Left lung (tissue), 10 donors: ENCODE measurements around the gene SLC44A5. TPM values are rescaled to one million over a fixed set of nuclear protein-coding genes. Genes with fewer than 3 reads are reported as not detected.
A peak's percentile ranks its signal among the peaks of the same experiment; 100 is the strongest.
"Not testable (repeated sequence)": the region's sequence is repeated elsewhere in the genome, so short reads cannot be mapped to it uniquely, and the experiment has no call there.

Source experiments
- ATAC-seq: fragments of 200-7000 bp; cut with Tn5 transposase; one replicate; pipeline ENCODE4 v1.9.1; 2020; ENCODE audit warnings: moderate library complexity
- DNase-seq, 4 donors: peaks; one replicate each; pipeline ENCODE4 v3.0.0-alpha.2; 2013 to 2020
- H3K27ac ChIP-seq, 2 donors: fragments of 200-600 bp; sonication (generic) in 1 of 2; one replicate each; pipeline versions ENCODE4 v1.5.0 to v1.8.0; 2020 to 2021
- H3K27me3 ChIP-seq, 2 donors: fragments of 200-600 bp; sonication (generic) in 1 of 2; one replicate each; pipeline versions ENCODE4 v1.5.0 to v1.8.0; 2020 to 2021
- H3K36me3 ChIP-seq, 2 donors: fragments of 200-600 bp; sonication (generic) in 1 of 2; one replicate each; pipeline versions ENCODE4 v1.5.0 to v1.8.0; 2020 to 2021
- H3K4me1 ChIP-seq, 2 donors: fragments of 200-600 bp; one replicate each; pipeline ENCODE4 v1.8.0; 2021
- H3K4me3 ChIP-seq, 2 donors: fragments of 200-600 bp; sonication (generic) in 1 of 2; one replicate each; pipeline versions ENCODE4 v1.5.0 to v1.8.0; 2020 to 2021; ENCODE audit warnings: mild to moderate bottlenecking in 1 of 2
- H3K9me3 ChIP-seq, 2 donors: fragments of 200-600 bp; sonication (generic) in 1 of 2; one replicate each; pipeline versions ENCODE4 v1.5.0 to v1.8.0; 2020 to 2021
- intact Hi-C, 2 donors: fragments of 100-400 bp; cut with DNase I; formaldehyde crosslinking; loops; one replicate each; pipeline versions ENCODE4 v1.11.2 to v1.14.2; 2022
- polyA plus RNA-seq, 6 donors: library from polyadenylated mRNA; unstranded; fragments of 120-200 nt; gene quantifications; one replicate each; pipeline ENCODE4 v1.2.1, GENCODE V29; 2013; ENCODE audit not compliant: insufficient read length in 6 of 6
- total RNA-seq, 2 donors: library from RNA; stranded (reverse); fragmentation: NEBNext Ultra II Directional; extraction: Animal tissue kit (Norgen Biotek cat#: 25700); gene quantifications; one replicate each; pipeline ENCODE4 v1.2.1, GENCODE V29; 2021
- TF ChIP-seq, protein P1 (sequence below), 2 donors: fragments of 200-600 bp; sonication (generic) in 1 of 2; IDR thresholded peaks; one replicate each; pipeline versions ENCODE4 v1.5.0 to v1.8.0; 2021; ENCODE audit warnings: antibody characterized with exemption in 2 of 2
- donor health status: DM: no; HTN: yes; CAD: no.
- donor health status: DM: no; HTN: no; CAD: no.

SLC44A5 gene
- total and polyA plus RNA-seq, 8 donors, result 0.09 to 6.4 (median 2.7) TPM

- DNase-seq (peak in 2 of 4 donors; percentile 6 to 28), ATAC-seq (peak; percentile 56)
- H3K36me3 ChIP-seq, result no peaks in the 10 kb centered on the region
- TF ChIP-seq, protein P1, sequence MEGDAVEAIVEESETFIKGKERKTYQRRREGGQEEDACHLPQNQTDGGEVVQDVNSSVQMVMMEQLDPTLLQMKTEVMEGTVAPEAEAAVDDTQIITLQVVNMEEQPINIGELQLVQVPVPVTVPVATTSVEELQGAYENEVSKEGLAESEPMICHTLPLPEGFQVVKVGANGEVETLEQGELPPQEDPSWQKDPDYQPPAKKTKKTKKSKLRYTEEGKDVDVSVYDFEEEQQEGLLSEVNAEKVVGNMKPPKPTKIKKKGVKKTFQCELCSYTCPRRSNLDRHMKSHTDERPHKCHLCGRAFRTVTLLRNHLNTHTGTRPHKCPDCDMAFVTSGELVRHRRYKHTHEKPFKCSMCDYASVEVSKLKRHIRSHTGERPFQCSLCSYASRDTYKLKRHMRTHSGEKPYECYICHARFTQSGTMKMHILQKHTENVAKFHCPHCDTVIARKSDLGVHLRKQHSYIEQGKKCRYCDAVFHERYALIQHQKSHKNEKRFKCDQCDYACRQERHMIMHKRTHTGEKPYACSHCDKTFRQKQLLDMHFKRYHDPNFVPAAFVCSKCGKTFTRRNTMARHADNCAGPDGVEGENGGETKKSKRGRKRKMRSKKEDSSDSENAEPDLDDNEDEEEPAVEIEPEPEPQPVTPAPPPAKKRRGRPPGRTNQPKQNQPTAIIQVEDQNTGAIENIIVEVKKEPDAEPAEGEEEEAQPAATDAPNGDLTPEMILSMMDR (IDR thresholded peaks at IDR 0.05), result peak; percentile 9 to 42
- H3K9me3 ChIP-seq, result no peaks in the 10 kb centered on the region
- intact Hi-C loops, result loop anchor here in 1 of 2 donors (10.0 kb wide), 1 partner anchor 359 kb away; no protein-coding TSS in a partner anchor
- no peak overlapping the region for H3K4me3 ChIP-seq
- no peak overlapping the region for H3K27ac ChIP-seq
- H3K4me1 ChIP-seq, result no peaks in the 10 kb centered on the region
- H3K27me3 ChIP-seq, result no peaks in the 10 kb centered on the region
Observed at GRCh38 chr1:75265792-75266191, 345.1 kb downstream of the SLC44A5 start.

- intact Hi-C loops, result loop anchor here in 1 of 2 donors (10.0 kb wide), 1 partner anchor 361 kb away; no protein-coding TSS in a partner anchor
- no peaks in the 10 kb centered on the region for H3K9me3 ChIP-seq
- TF ChIP-seq, protein P1 (IDR thresholded peaks at IDR 0.05), result no peak
- DNase-seq (no peak), ATAC-seq (no peak)
- H3K36me3 ChIP-seq, result no peaks in the 10 kb centered on the region
- no peaks in the 10 kb centered on the region for H3K27me3 ChIP-seq
- no peak overlapping the region for H3K4me3 ChIP-seq
- H3K27ac ChIP-seq, result no peak overlapping the region
- H3K4me1 ChIP-seq, result no peaks in the 10 kb centered on the region
Observed at GRCh38 chr1:75264112-75264511, 346.8 kb downstream of the SLC44A5 start.

- H3K27ac ChIP-seq, H3K36me3 ChIP-seq, H3K9me3 ChIP-seq, DNase-seq, H3K4me1 ChIP-seq, H3K27me3 ChIP-seq, ATAC-seq, H3K4me3 ChIP-seq: not testable (repeated sequence)
- intact Hi-C loops, result loop anchor here in 1 of 2 donors (10.0 kb wide), 1 partner anchor 361 kb away; no protein-coding TSS in a partner anchor
Observed at GRCh38 chr1:75263616-75264015, 347.3 kb downstream of the SLC44A5 start.

DNA sequence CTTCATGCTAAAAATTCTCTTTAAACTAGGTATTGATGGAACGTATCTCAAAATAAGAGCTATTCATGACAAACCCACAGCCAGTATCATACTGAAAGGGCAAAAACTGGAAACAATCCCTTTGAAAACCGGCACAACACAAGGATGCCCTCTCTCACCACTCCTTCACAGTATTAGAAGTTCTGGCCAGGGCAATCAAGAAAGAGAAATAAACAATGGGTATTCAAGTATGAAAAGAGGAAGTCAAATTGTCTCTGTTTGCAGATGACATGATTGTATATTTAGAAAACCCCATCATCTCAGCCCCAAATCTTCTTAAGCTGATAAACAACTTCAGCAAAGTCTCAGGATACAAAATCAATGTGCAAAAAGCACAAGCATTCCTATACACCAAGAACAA, 349.0 kb downstream of the SLC44A5 start:
- not testable (repeated sequence) for DNase-seq, H3K4me3 ChIP-seq, H3K27ac ChIP-seq, H3K27me3 ChIP-seq, ATAC-seq, H3K9me3 ChIP-seq, H3K4me1 ChIP-seq, H3K36me3 ChIP-seq
- intact Hi-C loops, result loop anchor here in 1 of 2 donors (10.0 kb wide), 1 partner anchor 363 kb away; no protein-coding TSS in a partner anchor

DNA sequence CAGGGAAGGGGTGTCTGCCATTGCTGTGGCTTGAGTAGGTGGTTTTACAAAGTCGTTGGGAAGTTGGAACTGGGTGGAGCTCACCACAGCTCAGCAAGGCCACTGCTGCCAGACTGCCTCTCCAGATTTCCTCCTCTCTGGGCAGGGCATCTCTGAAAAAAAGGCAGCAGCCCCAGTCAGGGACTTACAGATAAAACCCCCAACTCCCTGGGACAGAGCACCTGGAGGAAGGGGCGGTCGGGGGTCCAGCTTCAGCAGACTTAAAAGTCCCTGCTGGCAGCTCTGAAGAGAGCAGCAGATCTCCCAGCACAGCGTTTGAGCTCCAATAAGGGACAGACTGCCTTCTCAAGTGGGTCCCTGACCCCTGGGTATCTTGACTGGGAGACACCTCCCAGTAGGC, 352.6 kb downstream of the SLC44A5 start:
- H3K9me3 ChIP-seq, result no peaks in the 10 kb centered on the region
- intact Hi-C loops, result no loop called here
- no peaks in the 10 kb centered on the region for H3K27me3 ChIP-seq
- H3K4me1 ChIP-seq, result no peaks in the 10 kb centered on the region
- no peak for ATAC-seq
- H3K4me3 ChIP-seq, result no peak overlapping the region
- TF ChIP-seq, protein P1 (IDR thresholded peaks at IDR 0.05), result no peak
- H3K27ac ChIP-seq, result no peak overlapping the region
- DNase-seq, result no peak
- no peaks in the 10 kb centered on the region for H3K36me3 ChIP-seq

DNA sequence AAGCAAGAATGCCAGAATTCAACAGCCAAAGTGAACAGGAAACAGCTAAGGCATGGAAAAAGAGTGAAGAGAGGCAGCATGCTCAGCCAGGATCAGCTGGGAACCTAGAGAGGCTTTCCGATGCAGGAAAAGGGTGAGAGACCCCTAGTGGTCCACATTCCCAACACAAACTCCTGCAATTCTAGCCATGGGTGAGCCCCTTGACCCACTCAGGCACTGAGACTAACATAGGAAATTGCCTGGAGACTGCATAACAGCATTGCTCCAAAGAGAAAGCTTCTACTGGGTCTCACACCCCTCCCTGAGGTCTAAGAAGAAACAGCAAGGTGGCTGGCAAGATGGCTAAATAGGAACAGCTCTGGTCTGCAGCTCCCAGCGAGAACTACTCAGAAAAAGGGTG, 353.5 kb downstream of the SLC44A5 start:
- intact Hi-C loops, result no loop called here
- Histone ChIP-seq H3K27ac (no peak overlapping the region), H3K36me3 (no peaks in the 10 kb centered on the region), H3K4me3 (no peak overlapping the region), H3K27me3 (no peaks in the 10 kb centered on the region), H3K4me1 (no peaks in the 10 kb centered on the region), H3K9me3 (no peaks in the 10 kb centered on the region)
- ATAC-seq (no peak), DNase-seq (no peak)
- TF ChIP-seq, protein P1 (IDR thresholded peaks at IDR 0.05), result no peak

DNA sequence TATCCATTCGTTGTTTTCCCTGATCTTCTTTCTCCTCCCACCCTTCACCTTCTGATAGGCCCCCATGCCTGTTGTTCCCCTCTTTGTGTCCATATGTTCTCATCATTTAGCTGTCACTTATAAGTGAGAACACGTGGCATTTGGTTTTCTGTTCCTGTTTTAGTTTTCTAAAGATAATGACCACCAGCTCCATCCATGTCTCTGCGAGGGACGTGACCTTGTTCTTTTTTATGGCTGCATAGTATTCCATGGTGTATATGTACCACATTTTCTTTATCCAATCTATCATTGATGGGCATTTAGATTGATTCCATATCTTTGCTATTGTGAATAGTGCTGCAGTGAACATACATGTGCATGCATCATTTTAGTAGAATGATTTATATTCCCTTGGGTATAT, 360.8 kb downstream of the SLC44A5 start:
- H3K27ac ChIP-seq, H3K9me3 ChIP-seq, intact Hi-C loops, ATAC-seq, H3K36me3 ChIP-seq, H3K4me1 ChIP-seq, H3K4me3 ChIP-seq, H3K27me3 ChIP-seq, DNase-seq: not testable (repeated sequence)
